ENCODE measurements around the gene FAM131A. TPM values are rescaled to one million over a fixed set of nuclear protein-coding genes. Genes with fewer than 3 reads are reported as not detected.

Gene FAM131A
- total RNA-seq, 2 experiments from 2014 or later: 4.0 to 5.5 TPM

DNA sequence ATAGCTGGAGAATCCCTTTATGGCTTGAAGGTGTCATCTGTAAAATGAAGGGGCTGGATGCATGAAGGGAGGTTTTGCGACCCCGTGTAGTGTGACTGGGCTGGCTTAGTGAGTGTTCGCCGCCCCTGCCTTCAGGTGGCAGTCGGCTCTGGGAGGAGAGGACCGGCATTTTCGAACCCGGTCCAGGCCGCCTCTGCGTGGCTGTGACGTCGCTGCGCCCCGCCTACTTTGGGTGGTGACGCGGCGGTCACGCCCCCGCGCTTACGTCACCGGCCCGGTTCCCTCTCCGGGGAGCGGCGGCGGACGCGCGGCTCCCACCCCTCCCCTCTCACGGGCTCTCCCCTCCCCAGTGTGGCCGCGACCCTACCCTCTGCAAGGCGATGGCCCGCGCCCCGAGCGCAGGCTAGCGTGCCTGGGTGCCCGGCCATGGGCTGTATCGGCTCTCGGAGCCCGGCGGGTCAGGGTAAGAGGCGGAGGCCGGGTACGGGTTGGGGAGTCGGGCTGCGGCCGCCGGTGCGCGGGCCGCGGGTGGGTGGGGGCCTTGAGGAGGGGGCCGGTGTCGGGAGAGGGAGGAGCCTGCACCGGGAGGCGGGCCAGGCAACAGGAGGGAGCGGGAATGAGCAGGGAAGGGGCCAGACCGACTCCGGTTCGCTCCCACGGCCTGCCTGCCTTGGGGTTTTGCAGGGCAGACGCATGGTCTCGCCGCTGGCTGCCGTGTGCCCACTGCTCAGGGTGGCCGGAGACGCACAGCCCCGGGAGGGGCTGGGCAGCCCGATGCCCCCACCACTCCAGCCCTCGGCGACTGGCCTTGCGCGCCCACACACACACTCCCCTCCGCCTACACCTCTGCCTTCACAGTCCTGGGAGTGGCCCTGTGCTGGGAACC, 1.5 kb upstream of the FAM131A start:
- no peaks in the 10 kb centered on the region for H3K27me3 Mint-ChIP-seq
- H3K4me1 Mint-ChIP-seq (ENCODE audit: low read depth): peaks cover 66% of the 10 kb centered on the region
- peak overlapping the region; percentile 89 for H3K27ac Mint-ChIP-seq
- ChIA-PET POLR2A (interaction anchor here (0.8 to 3.8 kb wide), 17 partner anchors 10 to 32 kb away, joined by 3 to 22 read pairs (median 5); partner anchors contain the start of genes CLCN2, EIF4G1 and POLR2H), CTCF (interaction anchor here (1.3 to 2.8 kb wide), 2 partner anchors 18 to 205 kb away, joined by 3 to 25 read pairs; no protein-coding TSS in a partner anchor)
- ATAC-seq: peak; percentile 45
- H3K4me3 Mint-ChIP-seq: peak overlapping the region; percentile 82
- peaks cover 41% of the 10 kb centered on the region for H3K36me3 Mint-ChIP-seq (ENCODE audit: low read depth)
- no peaks in the 10 kb centered on the region for H3K9me3 Mint-ChIP-seq
- TF ChIP-seq, protein P1, sequence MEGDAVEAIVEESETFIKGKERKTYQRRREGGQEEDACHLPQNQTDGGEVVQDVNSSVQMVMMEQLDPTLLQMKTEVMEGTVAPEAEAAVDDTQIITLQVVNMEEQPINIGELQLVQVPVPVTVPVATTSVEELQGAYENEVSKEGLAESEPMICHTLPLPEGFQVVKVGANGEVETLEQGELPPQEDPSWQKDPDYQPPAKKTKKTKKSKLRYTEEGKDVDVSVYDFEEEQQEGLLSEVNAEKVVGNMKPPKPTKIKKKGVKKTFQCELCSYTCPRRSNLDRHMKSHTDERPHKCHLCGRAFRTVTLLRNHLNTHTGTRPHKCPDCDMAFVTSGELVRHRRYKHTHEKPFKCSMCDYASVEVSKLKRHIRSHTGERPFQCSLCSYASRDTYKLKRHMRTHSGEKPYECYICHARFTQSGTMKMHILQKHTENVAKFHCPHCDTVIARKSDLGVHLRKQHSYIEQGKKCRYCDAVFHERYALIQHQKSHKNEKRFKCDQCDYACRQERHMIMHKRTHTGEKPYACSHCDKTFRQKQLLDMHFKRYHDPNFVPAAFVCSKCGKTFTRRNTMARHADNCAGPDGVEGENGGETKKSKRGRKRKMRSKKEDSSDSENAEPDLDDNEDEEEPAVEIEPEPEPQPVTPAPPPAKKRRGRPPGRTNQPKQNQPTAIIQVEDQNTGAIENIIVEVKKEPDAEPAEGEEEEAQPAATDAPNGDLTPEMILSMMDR (IDR thresholded peaks at IDR 0.05): no peak
- peak; percentile 87 for DNase-seq
- intact Hi-C loops (cut with micrococcal nuclease): loop anchor here (2.0 kb wide), 1 partner anchor 19 kb away; no protein-coding TSS in a partner anchor

DNA sequence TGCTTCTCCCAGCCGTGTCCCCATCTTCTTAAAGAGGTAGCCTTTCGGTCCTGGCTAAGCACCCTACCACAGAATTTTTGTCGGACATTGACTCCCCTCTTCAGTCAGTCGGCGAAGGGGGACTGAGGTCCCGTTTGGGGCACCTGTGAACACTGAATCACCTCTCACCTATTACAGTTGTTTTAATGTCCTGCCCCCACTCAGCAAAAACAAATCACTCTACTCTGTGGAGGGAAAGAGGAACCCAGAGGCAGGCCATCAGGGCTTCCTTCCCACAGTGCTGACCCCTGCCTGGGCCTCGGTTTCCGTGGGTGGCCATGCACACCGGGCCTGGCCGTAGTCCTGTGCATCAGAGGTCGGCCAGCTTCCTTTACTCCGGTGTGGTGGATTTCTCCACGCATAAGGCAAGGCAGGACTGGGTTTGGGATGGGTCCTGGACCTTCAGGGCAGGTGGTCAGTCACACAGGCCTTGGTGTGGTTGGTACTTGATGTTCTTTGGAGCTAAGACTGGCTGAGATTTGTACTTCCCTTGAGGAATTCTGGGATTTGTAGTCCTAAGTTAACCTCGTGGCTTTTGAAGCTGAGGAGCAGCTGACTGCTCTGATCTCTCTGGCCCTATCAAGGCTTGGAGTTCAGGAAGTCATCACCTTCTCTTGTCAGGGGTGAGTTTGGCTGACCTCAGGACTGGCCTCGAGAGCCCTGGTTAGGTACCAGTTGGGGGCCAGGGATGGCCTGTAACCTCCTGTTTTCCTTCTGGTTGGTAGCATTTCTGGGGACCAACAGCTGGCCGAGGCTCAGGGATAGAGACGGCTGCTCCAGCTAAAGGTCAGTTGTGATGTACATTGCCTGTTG, 627 bp upstream of the FAM131A start:
- intact Hi-C loops (cut with micrococcal nuclease): no loop called here
- ATAC-seq (peak; percentile 6), DNase-seq (peak; percentile 26)
- H3K9me3 Mint-ChIP-seq: no peaks in the 10 kb centered on the region
- ChIA-PET POLR2A (interaction anchor here (0.6 to 3.8 kb wide), 10 partner anchors 9 to 77 kb away, joined by 3 to 22 read pairs (median 4); partner anchors contain the start of gene EIF4G1), CTCF (interaction anchor here (2.8 kb wide), 1 partner anchor 18 kb away, joined by 25 read pairs; no protein-coding TSS in a partner anchor)
- H3K4me1 Mint-ChIP-seq (ENCODE audit: low read depth): peaks cover 57% of the 10 kb centered on the region
- peak overlapping the region; percentile 83 for H3K27ac Mint-ChIP-seq
- TF ChIP-seq, protein P1 (IDR thresholded peaks at IDR 0.05): no peak
- H3K36me3 Mint-ChIP-seq (ENCODE audit: low read depth): peaks cover 33% of the 10 kb centered on the region
- peak overlapping the region; percentile 82 for H3K4me3 Mint-ChIP-seq
- H3K27me3 Mint-ChIP-seq: no peaks in the 10 kb centered on the region

DNA sequence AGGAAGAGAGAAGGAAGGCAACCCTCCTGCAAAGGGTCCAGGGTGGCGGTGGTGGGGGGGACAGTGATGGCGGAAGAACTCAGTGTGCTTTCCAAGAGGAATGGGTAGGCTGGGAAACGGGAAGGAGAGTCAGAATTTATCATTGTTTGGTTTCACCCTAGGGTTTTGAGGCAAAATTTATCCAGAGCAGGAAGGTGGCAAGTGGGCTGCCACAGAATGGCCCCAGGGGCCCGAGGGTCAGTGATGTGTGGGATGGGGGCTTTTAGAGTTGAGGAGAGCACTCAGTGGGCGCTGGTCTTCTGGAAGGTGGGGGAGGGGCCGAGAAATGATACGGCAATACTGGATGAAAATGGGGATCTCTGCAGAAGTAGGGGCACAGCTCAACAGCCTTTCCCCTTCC, 581 bp downstream of the FAM131A start:
- ChIA-PET POLR2A (interaction anchor here (1.2 to 3.8 kb wide), 6 partner anchors 8 to 24 kb away, joined by 4 to 22 read pairs (median 12); partner anchors contain the start of gene EIF4G1), CTCF (interaction anchor here (1.0 to 2.8 kb wide), 3 partner anchors 12 to 34 kb away, joined by 3 to 25 read pairs (median 3); no protein-coding TSS in a partner anchor)
- H3K9me3 Mint-ChIP-seq: no peaks in the 10 kb centered on the region
- intact Hi-C loops (cut with micrococcal nuclease): no loop called here
- no peak for DNase-seq
- no peaks in the 10 kb centered on the region for H3K27me3 Mint-ChIP-seq
- ATAC-seq: no peak
- no peak overlapping the region for H3K27ac Mint-ChIP-seq
- peaks cover 45% of the 10 kb centered on the region for H3K4me1 Mint-ChIP-seq (ENCODE audit: low read depth)
- H3K4me3 Mint-ChIP-seq: peak overlapping the region; percentile 2
- TF ChIP-seq, protein P1 (IDR thresholded peaks at IDR 0.05): no peak
- peaks cover 21% of the 10 kb centered on the region for H3K36me3 Mint-ChIP-seq (ENCODE audit: low read depth)

DNA sequence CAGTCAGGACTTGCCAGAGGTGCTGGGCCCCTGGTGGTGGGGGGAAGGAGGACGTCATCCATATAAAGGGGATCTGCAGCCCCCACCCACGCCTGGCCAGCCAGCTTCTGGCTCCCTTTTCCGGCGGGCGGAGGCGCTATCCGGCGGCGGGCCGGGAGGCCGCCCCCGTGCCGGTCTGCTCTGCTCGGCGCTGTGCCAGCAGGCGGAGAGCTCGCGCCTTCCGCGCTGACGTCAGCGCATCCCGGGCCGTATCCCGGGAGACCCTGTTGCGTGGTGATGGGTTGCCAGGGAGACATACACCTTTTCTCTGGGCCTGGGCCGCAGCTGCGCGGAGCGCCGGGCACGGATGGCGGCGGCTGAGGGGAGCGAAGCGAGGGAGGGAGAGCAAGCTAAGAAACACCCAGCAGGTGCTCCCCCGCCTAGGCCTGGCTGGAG, 1.1 kb downstream of the FAM131A start:
- Mint-ChIP-seq H3K27ac (no peak overlapping the region), H3K4me3 (no peak overlapping the region), H3K9me3 (no peaks in the 10 kb centered on the region), H3K36me3 (ENCODE audit: low read depth) (peaks cover 17% of the 10 kb centered on the region), H3K4me1 (ENCODE audit: low read depth) (peaks cover 40% of the 10 kb centered on the region), H3K27me3 (no peaks in the 10 kb centered on the region)
- ATAC-seq (no peak), DNase-seq (peak; percentile 41)
- ChIA-PET CTCF (interaction anchor here (1.0 to 2.8 kb wide), 3 partner anchors 13 to 33 kb away, joined by 3 to 25 read pairs (median 3); no protein-coding TSS in a partner anchor), POLR2A (interaction anchor here (0.7 to 3.8 kb wide), 6 partner anchors 12 to 24 kb away, joined by 3 to 22 read pairs (median 6); partner anchors contain the start of gene EIF4G1)
- intact Hi-C loops (cut with micrococcal nuclease): no loop called here
- TF ChIP-seq, protein P1 (IDR thresholded peaks at IDR 0.05): no peak
